H9 (cell line): ENCODE results near the gene CYTH4. TPM values are rescaled to one million over a fixed set of nuclear protein-coding genes. Genes with fewer than 3 reads are reported as not detected.

ENCODE experiments used
- DNase-seq: peaks from one replicate; pipeline ENCODE4 v3.0.0-alpha.2; 2017
- H2AFZ ChIP-seq: one replicate; pipeline ENCODE4 v1.6.1; 2013; ENCODE audit warnings: mild to moderate bottlenecking, low read length, control low read depth, moderate library complexity
- H2AK5ac ChIP-seq: 2 replicates; pipeline ENCODE4 v1.6.1; 2013; ENCODE audit warnings: low read length, control low read depth, mixed read lengths; ENCODE audit not compliant: insufficient read length
- H2BK120ac ChIP-seq: one replicate; pipeline ENCODE4 v1.6.1; 2013; ENCODE audit warnings: low read depth, mild to moderate bottlenecking, low read length, control low read depth, inconsistent platforms; ENCODE audit not compliant: poor library complexity, severe bottlenecking
- H2BK12ac ChIP-seq: 2 replicates; pipeline ENCODE4 v1.6.1; 2013; ENCODE audit warnings: low read length, control low read depth, mixed read lengths, low read depth; ENCODE audit not compliant: insufficient read length
- H2BK15ac ChIP-seq: 2 replicates; pipeline ENCODE4 v1.6.1; 2013; ENCODE audit warnings: low read depth, low read length, control low read depth
- H2BK20ac ChIP-seq: one replicate; pipeline ENCODE4 v1.6.1; 2013; ENCODE audit warnings: low read depth, mild to moderate bottlenecking, low read length, control low read depth, inconsistent platforms; ENCODE audit not compliant: poor library complexity, severe bottlenecking
- H2BK5ac ChIP-seq: 2 replicates; pipeline ENCODE4 v1.6.1; 2013; ENCODE audit warnings: low read length, control low read depth, mixed read lengths; ENCODE audit not compliant: insufficient read length
- H3K14ac ChIP-seq: 2 replicates; pipeline ENCODE4 v1.6.1; 2013; ENCODE audit warnings: low read length, control low read depth; ENCODE audit not compliant: insufficient read depth
- H3K18ac ChIP-seq: 2 replicates; pipeline ENCODE4 v1.6.1; 2013; ENCODE audit warnings: low read depth, mild to moderate bottlenecking, mixed read lengths, low read length, control low read depth; ENCODE audit not compliant: insufficient read length
- H3K23ac ChIP-seq: 2 replicates; pipeline ENCODE4 v1.6.1; 2013; ENCODE audit warnings: low read length, control low read depth, mixed read lengths, low read depth; ENCODE audit not compliant: insufficient read length
- H3K23me2 ChIP-seq: 2 replicates; pipeline ENCODE4 v1.6.1; 2013; ENCODE audit warnings: low read depth, mild to moderate bottlenecking, mixed read lengths, low read length, control low read depth; ENCODE audit not compliant: insufficient read length, poor library complexity, severe bottlenecking
- H3K27ac ChIP-seq: 2 replicates; pipeline ENCODE4 v1.5.1; 2013; ENCODE audit warnings: low read length, control low read depth, mixed read lengths, low read depth; ENCODE audit not compliant: insufficient read length
- H3K27me3 ChIP-seq: 2 replicates; pipeline ENCODE4 v1.6.1; 2013; ENCODE audit warnings: low read length, control low read depth, inconsistent platforms; ENCODE audit not compliant: insufficient read depth
- H3K4ac ChIP-seq: 2 replicates; pipeline ENCODE4 v1.6.1; 2013; ENCODE audit warnings: low read depth, mild to moderate bottlenecking, control low read depth, inconsistent platforms, low read length, moderate library complexity
- H3K4me1 ChIP-seq: 2 replicates; pipeline ENCODE4 v1.6.1; 2013; ENCODE audit warnings: low read length, control low read depth, inconsistent platforms; ENCODE audit not compliant: insufficient read depth
- H3K4me2 ChIP-seq: 2 replicates; pipeline ENCODE4 v1.6.1; 2013; ENCODE audit warnings: low read length, control low read depth, mixed read lengths; ENCODE audit not compliant: insufficient read length, insufficient read depth
- H3K56ac ChIP-seq: 2 replicates; pipeline ENCODE4 v1.6.1; 2013; ENCODE audit warnings: low read depth, mild to moderate bottlenecking, mixed read lengths, low read length, control low read depth; ENCODE audit not compliant: insufficient read length
- H3K79me1 ChIP-seq: 2 replicates; pipeline ENCODE4 v1.6.1; 2013; ENCODE audit warnings: low read depth, mild to moderate bottlenecking, moderate library complexity, low read length, control low read depth, inconsistent platforms; ENCODE audit not compliant: insufficient read depth, poor library complexity, severe bottlenecking
- H3K79me2 ChIP-seq: 2 replicates; pipeline ENCODE4 v1.6.1; 2013; ENCODE audit warnings: low read length, control low read depth, inconsistent platforms; ENCODE audit not compliant: insufficient read depth
- H3K9ac ChIP-seq: 2 replicates; pipeline ENCODE4 v1.6.1; 2013; ENCODE audit warnings: low read length, control low read depth, mixed read lengths; ENCODE audit not compliant: insufficient read length; ENCODE audit errors: extremely low read depth
- H3K9me3 ChIP-seq: one replicate; pipeline ENCODE4 v1.6.1; 2013; ENCODE audit warnings: low read depth, low read length, inconsistent platforms; ENCODE audit not compliant: control insufficient read depth
- H3T11ph ChIP-seq: one replicate; pipeline ENCODE4 v1.6.1; 2013; ENCODE audit warnings: mild to moderate bottlenecking, low read length, control low read depth, inconsistent platforms
- H4K20me1 ChIP-seq: one replicate; pipeline ENCODE4 v1.6.1; 2013; ENCODE audit not compliant: control insufficient read depth, insufficient read length, insufficient read depth
- H4K5ac ChIP-seq: 2 replicates; pipeline ENCODE4 v1.6.1; 2013; ENCODE audit warnings: low read depth, mild to moderate bottlenecking, mixed read lengths, low read length, control low read depth; ENCODE audit not compliant: insufficient read length
- H4K8ac ChIP-seq: replicated peaks from 2 replicates; pipeline ENCODE4 v1.6.1; 2013; ENCODE audit warnings: low read length, control low read depth, mixed read lengths, low read depth; ENCODE audit not compliant: insufficient read length
- H4K91ac ChIP-seq: 2 replicates; pipeline ENCODE4 v1.6.1; 2013; ENCODE audit warnings: low read depth, mild to moderate bottlenecking, moderate library complexity, mixed read lengths, low read length, control low read depth; ENCODE audit not compliant: insufficient read length
- H3K27ac Mint-ChIP-seq, 3 experiments: 2 replicates in 2 of 3; 3 replicates in 1 of 3; pipeline ENCODE4 v1.8.0; 2020 to 2021; ENCODE audit warnings: mixed read lengths in 3 of 3, mild to moderate bottlenecking in 1 of 3, moderate library complexity in 1 of 3
- H3K27me3 Mint-ChIP-seq: 2 replicates; pipeline ENCODE4 v1.8.0; 2021; ENCODE audit warnings: low read depth, mild to moderate bottlenecking, moderate library complexity, mixed read lengths
- H3K36me3 Mint-ChIP-seq, 3 experiments: 2 replicates in 2 of 3; 3 replicates in 1 of 3; pipeline ENCODE4 v1.8.0; 2020 to 2021; ENCODE audit warnings: low read depth in 3 of 3, mixed read lengths in 3 of 3; ENCODE audit not compliant: insufficient read depth in 1 of 3
- H3K4me1 Mint-ChIP-seq, 2 experiments: 2 replicates each; pipeline ENCODE4 v1.8.0; 2020; ENCODE audit warnings: mixed read lengths in 2 of 2
- H3K4me3 Mint-ChIP-seq, 2 experiments: 2 replicates in 1 of 2; 3 replicates in 1 of 2; pipeline ENCODE4 v1.8.0; 2020 to 2021; ENCODE audit warnings: mild to moderate bottlenecking in 2 of 2, mixed read lengths in 2 of 2, moderate library complexity in 1 of 2
- H3K9me3 Mint-ChIP-seq, 2 experiments: 2 replicates in 1 of 2; 3 replicates in 1 of 2; pipeline ENCODE4 v1.8.0; 2020; ENCODE audit warnings: mild to moderate bottlenecking in 2 of 2, mixed read lengths in 2 of 2, moderate library complexity in 1 of 2
- CTCF ChIP-seq: fragments of 200-600 bp; sonication (generic); conservative IDR thresholded peaks from 3 replicates; pipeline ENCODE4 v1.8.0; 2021; ENCODE audit warnings: antibody characterized with exemption, mild to moderate bottlenecking
- WGBS: extraction: QIAGEN DNeasy Blood & Tissue Kit; methylation state at CpG from one replicate; pipeline ENCODE4 v1.1.7; 2013; ENCODE audit warnings: missing lambda C conversion rate, low lambda C conversion rate, mixed read lengths; ENCODE audit not compliant: insufficient read length; ENCODE audit errors: extremely low coverage; 5-methylcytosine and 5-hydroxymethylcytosine counted together
- total RNA-seq: library from RNA; stranded (reverse); gene quantifications from 2 replicates; pipeline ENCODE4 v1.2.1, GENCODE V29; 2021

The CYTH4 gene
- total RNA-seq, 1 experiment from 2014 or later, result not detected

GRCh38 chr22:37259540-37260029 lies 22.7 kb upstream of the CYTH4 start:
- no peak overlapping the region for H3K9ac ChIP-seq
- peaks cover 3% of the 10 kb centered on the region for H4K20me1 ChIP-seq
- no peak overlapping the region for H4K91ac ChIP-seq
- peaks cover 2 to 10% (median 2%) of the 10 kb centered on the region in 3 experiments; a peak in 5 of 7 replicates for H3K36me3 Mint-ChIP-seq
- no peak overlapping the region for H4K8ac ChIP-seq
- H3K23me2 ChIP-seq, result no peaks in the 10 kb centered on the region
- no peak overlapping the region for H4K5ac ChIP-seq
- no peak overlapping the region for H3K27ac ChIP-seq
- no peak overlapping the region for H2BK120ac ChIP-seq
- peak overlapping the region; percentile 46 to 56 for H3K4me3 Mint-ChIP-seq
- H3K4me1 ChIP-seq, result 0 out of 2 replicates have a peak, but pooled peaks cover 5% of the 10 kb centered on the region
- peak; percentile 69 for TF ChIP-seq CTCF
- no peak overlapping the region for H2BK20ac ChIP-seq
- no peak overlapping the region for H3K14ac ChIP-seq
- peak; percentile 73 for DNase-seq
- no peak overlapping the region; a peak in 1 of 7 replicates for H3K27ac Mint-ChIP-seq
- H2AK5ac ChIP-seq, result no peak overlapping the region
- no peaks in the 10 kb centered on the region for H3K27me3 ChIP-seq
- no peak overlapping the region for H2BK5ac ChIP-seq
- H2BK12ac ChIP-seq, result no peak overlapping the region
- H3K23ac ChIP-seq, result no peak overlapping the region
- no peak overlapping the region for H3K4ac ChIP-seq
- no peak overlapping the region for H2AFZ ChIP-seq
- no peak overlapping the region for H3K56ac ChIP-seq
- peak overlapping the region; percentile 30 for H3K4me2 ChIP-seq
- peaks cover 18 to 40% of the 10 kb centered on the region in 2 experiments for H3K4me1 Mint-ChIP-seq
- no peaks in the 10 kb centered on the region for H3K9me3 ChIP-seq
- H3K79me2 ChIP-seq, result no peaks in the 10 kb centered on the region
- H3K79me1 ChIP-seq, result no peaks in the 10 kb centered on the region
- H2BK15ac ChIP-seq, result no peak overlapping the region
- no CpG with 5 or more reads among the region's 23 CpGs for WGBS
- H3K18ac ChIP-seq, result no peak overlapping the region
- no peak overlapping the region for H3T11ph ChIP-seq
- H3K27me3 Mint-ChIP-seq, result peaks cover 60% of the 10 kb centered on the region
- peaks cover 16 to 18% of the 10 kb centered on the region in 2 experiments for H3K9me3 Mint-ChIP-seq
